HG03378 (cell line): ENCODE results near the gene PCSK6.

Experiments
- ATAC-seq: cut with Tn5 transposase; IDR thresholded peaks from one replicate; pipeline ENCODE4 v1.9.1; 2021; ENCODE audit warnings: mild to moderate bottlenecking, moderate library complexity; ENCODE audit not compliant: unreplicated experiment

PCSK6 gene

GRCh38 chr15:101258238-101259144, 231.0 kb downstream of the PCSK6 start:
- ATAC-seq: no peak

DNA sequence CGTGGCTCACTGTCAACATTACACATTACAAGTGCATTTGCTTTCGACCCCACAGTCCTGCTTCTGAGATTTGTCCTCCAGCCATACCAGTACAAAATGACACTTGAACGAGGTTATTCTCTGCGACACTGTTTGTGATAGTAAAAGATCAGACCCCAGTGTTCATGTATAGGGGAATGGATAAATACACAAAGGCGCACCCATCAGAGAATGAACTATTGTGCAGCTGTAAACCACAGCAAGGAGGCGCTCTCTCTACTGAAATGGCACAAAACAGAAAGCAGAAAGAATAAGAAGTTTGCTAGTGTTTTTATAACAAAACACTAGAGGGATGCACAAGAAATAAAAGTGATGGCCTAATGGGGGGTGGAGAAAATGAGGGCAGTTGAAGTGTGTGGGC, 232.8 kb downstream of the PCSK6 start:
- no peak for ATAC-seq

DNA sequence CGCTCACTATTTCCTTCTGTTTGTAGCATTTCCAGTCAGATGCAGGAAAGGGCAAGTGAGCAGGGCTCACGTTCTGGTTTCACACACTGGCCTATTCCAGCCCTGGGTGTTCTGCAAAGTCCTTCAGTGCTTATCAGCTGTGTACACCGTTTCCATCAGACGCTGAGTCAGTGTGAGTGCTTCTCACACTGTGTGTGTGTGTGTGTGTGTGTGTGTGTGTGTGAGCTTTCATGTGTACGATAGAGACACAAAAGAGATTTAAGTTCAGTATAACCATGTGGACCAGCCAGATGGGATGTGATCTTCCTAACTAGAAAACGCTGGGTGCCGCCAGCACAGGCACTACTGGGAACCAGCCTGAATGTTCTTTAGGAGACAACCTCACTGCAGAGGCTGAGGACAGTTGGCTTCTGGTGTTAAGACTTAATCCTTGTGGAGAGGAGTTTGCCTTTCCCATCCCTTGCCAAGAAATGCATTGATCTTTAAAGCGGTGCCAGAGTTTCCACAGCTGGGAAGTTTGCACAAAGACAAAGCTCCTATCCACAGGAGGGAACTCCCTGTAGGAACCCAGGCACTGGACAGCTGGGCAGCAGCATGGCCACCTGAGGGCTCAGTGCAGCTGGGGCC, 233.8 kb downstream of the PCSK6 start:
- ATAC-seq: no peak

DNA sequence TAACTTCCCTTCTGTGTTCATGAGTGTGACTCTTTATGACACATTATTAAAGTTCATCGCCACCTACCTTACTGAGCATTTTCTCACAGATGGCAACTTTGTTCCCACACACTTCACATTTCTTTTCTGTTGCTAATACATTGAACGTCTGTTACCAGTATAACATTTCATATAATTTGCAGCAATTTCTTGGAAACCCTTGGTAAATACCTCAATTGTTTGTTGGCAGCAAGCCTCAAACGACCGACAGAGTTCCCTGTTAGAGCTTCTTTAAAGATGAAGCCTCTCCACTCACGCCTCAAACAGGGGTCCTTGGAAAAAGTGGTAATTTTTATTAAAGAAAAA, 234.5 kb downstream of the PCSK6 start:
- ATAC-seq: no peak

DNA sequence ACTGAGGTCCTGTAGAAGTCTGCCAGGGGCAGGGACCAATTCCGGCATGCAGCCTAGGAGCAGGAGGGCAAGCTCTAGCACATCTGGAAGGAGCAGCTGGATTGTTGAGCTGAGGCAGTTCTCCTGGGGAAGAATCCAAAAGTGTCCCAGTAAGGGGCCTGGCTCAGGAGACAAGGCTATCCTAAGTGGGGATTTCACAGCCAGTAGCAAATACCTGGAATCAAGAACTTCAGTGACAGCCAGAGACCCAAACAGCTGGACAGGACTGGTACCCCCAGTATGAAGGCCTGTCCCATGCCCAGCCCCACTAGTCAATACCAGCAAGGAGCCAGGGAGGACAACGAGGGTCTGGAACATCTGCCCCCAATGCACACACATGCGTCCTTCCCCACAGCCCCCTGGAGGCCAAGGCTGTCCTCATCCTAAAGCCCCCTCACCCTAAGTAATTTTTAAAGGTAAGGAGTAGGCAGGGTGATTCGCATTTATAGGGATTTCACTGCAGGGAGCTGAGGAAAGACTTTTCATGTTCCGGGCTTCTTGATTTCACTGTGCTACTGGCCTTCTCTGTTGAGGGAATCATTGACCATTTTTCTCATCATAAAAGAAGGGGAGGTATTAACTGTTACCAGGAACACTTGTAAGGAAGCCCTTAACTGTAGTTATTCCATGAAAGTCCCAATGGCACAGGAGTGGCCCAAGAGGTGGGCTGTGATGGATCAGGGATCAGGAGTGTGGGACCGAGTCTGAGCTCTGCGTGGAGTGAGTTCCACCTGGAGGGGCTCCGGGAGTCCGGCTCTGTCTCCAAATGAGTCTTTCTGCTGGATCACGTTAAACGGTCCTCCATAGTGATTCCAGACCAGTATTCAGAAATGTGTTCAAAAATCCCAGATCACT, 235.1 kb downstream of the PCSK6 start:
- no peak for ATAC-seq
